Esophagus squamous epithelium (tissue), 4 donors: ENCODE measurements around the gene BTBD10.

Experiments
- POLR2A ChIP-seq, 4 donors: fragments of 450-650 bp; IDR thresholded peaks; one replicate each; pipeline ENCODE4 v1.6.1; 2017; ENCODE audit warnings: antibody characterized with exemption in 4 of 4, mild to moderate bottlenecking in 4 of 4, moderate library complexity in 3 of 4
- TF ChIP-seq, protein P1 (sequence below), 6 experiments: fragments of 450-650 bp in 4 of 6; fragments of 200-600 bp in 2 of 6; sonication (generic) in 2 of 6; IDR thresholded peaks; one replicate each; pipeline ENCODE4 v1.5.1; 2016 to 2019; ENCODE audit warnings: antibody characterized with exemption in 6 of 6, mild to moderate bottlenecking in 4 of 6, moderate library complexity in 4 of 6

- no peak for TF ChIP-seq POLR2A (IDR thresholded peaks at IDR 0.05)
- TF ChIP-seq, protein P1, sequence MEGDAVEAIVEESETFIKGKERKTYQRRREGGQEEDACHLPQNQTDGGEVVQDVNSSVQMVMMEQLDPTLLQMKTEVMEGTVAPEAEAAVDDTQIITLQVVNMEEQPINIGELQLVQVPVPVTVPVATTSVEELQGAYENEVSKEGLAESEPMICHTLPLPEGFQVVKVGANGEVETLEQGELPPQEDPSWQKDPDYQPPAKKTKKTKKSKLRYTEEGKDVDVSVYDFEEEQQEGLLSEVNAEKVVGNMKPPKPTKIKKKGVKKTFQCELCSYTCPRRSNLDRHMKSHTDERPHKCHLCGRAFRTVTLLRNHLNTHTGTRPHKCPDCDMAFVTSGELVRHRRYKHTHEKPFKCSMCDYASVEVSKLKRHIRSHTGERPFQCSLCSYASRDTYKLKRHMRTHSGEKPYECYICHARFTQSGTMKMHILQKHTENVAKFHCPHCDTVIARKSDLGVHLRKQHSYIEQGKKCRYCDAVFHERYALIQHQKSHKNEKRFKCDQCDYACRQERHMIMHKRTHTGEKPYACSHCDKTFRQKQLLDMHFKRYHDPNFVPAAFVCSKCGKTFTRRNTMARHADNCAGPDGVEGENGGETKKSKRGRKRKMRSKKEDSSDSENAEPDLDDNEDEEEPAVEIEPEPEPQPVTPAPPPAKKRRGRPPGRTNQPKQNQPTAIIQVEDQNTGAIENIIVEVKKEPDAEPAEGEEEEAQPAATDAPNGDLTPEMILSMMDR (IDR thresholded peaks at IDR 0.05) = no peak
Measured at GRCh38 chr11:13366266-13367026, 96.6 kb downstream of the BTBD10 start.
